IPS-11a (cell line): ENCODE results near the gene TMOD2.

Experiments
- H3K4me3 ChIP-seq: one replicate; pipeline ENCODE4 v1.5.1; 2013; ENCODE audit warnings: low read depth, low read length, control low read depth

TMOD2 gene

DNA sequence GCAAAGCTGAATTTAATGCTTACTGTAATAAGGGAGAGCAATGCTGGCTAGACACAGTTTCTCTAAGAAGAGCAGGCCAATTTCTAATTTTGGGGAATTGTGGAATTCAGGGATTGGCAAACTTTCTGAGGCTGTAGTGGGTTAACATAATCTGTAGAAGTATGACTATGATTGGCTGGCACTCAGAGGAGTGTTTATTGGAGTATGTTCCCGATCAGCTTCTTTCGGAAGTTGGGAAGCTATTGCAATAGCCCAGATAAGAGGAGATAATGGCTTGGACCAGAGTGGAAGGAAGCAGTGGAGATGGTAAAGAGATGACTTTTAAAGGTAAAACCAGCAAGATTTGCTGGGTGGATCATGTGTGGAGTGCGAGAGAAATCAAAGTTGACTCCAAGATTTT, 97.4 kb downstream of the TMOD2 start:
- no peak overlapping the region for H3K4me3 ChIP-seq

DNA sequence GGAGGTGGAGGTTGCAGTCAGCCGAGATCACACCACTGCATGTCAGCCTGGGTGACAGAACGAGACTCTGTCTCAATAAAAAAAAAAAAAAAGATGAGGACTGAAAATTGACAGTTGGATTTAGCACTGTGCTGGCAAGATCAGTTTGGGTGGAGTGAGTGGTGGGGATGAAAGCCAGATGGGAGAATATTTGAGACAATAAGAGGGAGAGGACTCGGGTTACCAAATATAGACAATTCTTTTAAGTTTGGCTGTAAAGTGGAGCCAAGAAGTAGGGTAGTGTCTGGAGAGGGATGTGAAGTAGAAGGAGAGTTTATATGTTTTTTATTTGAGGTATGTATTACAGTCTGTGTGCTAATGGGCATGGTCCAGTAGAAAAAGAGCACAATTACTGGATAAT, 98.5 kb downstream of the TMOD2 start:
- H3K4me3 ChIP-seq: no peak overlapping the region

DNA sequence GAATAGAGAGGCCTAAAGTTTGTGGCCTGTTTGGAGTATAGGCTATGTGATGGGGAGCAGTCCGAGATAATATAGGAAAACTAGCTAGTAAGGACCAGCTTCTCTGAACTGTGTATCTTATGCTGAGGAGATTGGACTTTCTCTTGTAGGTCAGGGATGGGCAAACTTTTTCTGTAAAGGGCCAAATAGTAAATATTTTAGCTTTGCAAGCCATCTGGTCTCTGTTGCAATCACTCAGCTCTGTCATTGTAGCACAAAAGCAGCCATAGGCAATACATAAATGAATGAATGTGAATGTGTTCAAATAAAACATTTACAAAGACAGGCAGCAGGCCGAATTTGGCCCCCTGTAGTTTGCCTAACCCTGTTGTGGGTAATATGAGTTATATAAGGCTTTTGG, 102.6 kb downstream of the TMOD2 start:
- no peak overlapping the region for H3K4me3 ChIP-seq

GRCh38 chr15:51855612-51856011, 104.2 kb downstream of the TMOD2 start:
- no peak overlapping the region for H3K4me3 ChIP-seq

DNA sequence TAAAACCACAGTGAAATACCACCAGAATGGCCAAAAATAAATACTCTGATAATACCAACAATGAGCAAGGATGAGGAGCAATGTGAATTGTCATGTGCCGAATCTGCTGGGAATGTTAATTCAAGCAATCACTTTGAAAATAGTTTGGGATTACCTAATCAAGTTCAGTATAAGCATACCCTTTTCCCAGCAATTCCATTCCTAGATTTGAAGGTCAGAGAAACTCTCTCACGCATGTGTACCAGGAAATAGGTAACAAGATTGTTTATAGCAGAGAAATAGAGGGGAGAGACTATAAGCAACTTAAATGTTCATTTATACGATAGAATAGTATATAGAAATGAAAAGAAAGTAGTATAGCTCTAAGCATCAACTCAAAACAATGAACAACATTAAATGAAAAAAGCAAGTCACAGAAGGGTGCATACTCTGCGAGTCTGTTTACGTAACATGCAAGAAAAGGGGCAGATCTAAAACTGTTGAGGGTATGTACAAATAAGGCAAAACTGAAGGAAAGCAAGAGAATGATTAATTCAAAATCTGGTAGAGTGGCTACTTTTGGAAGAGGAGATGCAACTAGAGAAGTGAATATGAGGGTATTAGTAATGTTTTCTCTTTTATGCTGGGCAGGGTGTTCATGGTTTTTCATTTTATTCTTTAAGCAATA, 105.5 kb downstream of the TMOD2 start:
- no peak overlapping the region for H3K4me3 ChIP-seq

DNA sequence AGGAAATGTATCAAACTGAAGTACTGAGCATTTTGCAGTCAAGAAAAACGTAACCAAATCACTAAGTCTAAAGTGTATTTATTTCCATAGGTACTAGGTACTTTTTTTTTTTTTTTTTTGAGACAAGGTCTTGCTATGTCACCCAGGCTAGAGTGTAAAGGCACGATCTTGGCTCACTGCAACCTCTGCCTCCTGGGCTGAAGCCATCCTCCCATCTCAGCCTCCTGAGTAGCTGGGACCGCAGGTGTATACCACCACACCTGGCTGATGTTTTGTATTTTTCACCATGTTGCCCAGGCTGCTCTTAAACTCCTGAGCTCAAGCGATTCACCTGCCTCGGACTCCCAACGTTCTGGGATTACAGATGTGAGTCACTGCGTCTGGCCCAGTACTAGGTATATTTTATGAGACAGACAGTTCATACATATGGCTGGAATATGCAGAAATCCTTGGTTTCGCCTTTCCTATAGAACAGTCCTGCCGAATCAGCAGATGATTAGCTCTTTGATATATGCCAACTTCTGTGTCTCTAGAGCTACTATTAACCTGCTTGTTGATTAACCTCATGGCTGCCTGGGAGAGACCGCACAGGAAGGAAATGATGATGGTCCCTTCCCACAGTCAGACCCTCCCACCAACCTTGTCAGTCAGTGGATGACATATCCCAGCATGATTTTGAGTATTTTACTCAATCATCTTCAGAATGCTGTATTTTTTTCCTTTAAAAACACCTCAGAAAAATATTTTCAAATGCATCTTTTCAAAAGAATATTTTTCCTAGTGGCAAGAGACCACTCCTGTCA, 110.4 kb downstream of the TMOD2 start:
- H3K4me3 ChIP-seq: no peak overlapping the region

DNA sequence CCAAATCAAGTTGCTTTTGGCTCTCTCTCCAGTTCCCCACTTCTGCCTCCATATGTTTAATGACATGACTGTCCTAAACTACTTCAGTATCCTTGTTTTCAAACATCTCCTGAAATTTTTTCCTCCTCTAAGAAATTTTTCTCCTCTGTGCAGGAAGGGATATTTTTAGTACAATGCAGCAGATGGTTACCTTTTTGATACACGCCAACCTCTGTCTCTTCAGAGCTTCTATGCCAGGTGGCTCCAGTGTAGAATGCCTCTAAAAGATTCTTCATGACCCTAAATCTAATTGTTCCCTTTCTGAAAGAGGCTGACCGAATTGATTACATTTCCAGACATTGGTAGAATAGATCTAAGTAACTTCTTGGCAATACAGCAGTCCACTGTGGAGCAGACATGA, 111.7 kb downstream of the TMOD2 start:
- H3K4me3 ChIP-seq: no peak overlapping the region

DNA sequence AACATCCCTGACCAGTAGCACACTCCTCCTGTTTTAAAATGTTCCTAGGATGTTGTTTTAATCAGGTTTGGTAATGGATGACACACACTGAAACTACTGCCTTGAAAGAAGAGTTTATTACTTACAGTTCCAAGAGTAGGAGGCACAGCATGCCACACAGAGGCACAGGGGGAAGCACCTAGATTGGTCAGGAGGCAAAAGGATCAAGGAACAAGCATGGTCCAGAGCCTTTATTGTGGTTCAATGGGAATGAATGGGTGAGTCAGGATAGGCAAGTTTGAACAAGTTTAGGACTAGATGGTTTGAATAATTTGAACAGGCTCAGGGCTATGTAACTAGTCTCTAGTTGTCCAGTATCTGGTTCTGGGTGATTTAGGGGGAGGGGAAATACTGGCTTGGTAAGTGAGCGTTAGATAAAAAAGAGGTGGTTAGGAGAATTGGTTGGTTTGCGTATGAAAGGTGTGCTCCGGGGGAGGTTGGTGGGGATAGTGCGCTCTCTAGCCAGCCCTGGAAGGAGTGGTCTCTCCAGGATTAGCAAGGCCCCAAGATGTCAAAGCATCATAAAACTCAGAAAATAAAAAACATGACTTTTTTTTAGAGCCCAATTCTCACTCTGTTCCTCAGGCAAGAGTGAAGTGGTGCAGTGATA, 113.1 kb downstream of the TMOD2 start:
- no peak overlapping the region for H3K4me3 ChIP-seq

DNA sequence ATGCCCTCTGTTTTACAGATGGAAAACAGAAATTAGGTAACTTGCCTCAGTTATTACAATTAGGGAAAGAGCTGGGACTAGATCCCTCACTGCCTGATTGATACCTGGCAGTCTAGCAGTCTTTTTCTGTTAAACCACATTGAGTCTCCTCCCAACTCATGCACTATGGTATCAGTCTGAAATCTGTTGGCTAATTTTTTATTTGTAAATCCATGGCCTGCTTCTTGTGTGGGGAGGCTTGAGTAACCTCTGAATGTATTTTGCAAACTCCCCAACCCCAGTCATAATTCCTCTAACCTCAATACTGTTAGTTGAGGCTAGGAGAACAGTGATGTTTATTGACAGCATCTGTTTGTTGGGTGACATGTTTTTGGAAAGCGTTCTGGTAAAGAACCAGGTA, 113.9 kb downstream of the TMOD2 start:
- no peak overlapping the region for H3K4me3 ChIP-seq
